Karpas-422 (cell line): Measurements from ENCODE around the gene PTPMT1. TPM values are rescaled to one million over a fixed set of nuclear protein-coding genes. Genes with fewer than 3 reads are reported as not detected.
A peak's percentile ranks its signal among the peaks of the same experiment; 100 is the strongest.

Experiments used
- DNase-seq: peaks from one replicate; pipeline ENCODE4 v3.0.0-alpha.2; 2015
- H2AFZ ChIP-seq: fragments of 200-600 bp; sonication (generic); 2 replicates; pipeline ENCODE4 v1.6.1; 2014; ENCODE audit warnings: antibody characterized with exemption, low read length, mixed read lengths
- H3K27ac ChIP-seq: fragments of 200-600 bp; sonication (generic); 2 replicates; pipeline ENCODE4 v1.5.1; 2014; ENCODE audit warnings: mild to moderate bottlenecking, low read length, moderate library complexity
- H3K27me3 ChIP-seq: fragments of 200-600 bp; sonication (generic); 2 replicates; pipeline ENCODE4 v1.6.1; 2014; ENCODE audit warnings: low read length, mixed read lengths
- H3K36me3 ChIP-seq: fragments of 200-600 bp; sonication (generic); 2 replicates; pipeline ENCODE4 v1.6.1; 2014; ENCODE audit warnings: low read length, mixed read lengths; ENCODE audit not compliant: insufficient read depth
- H3K4me1 ChIP-seq: fragments of 200-600 bp; sonication (generic); 2 replicates; pipeline ENCODE4 v1.6.1; 2014; ENCODE audit warnings: mild to moderate bottlenecking, low read length, mixed read lengths
- H3K4me2 ChIP-seq: fragments of 200-600 bp; sonication (generic); 2 replicates; pipeline ENCODE4 v1.6.1; 2014; ENCODE audit warnings: low read length, low read depth, mild to moderate bottlenecking; ENCODE audit not compliant: poor library complexity, severe bottlenecking
- H3K4me3 ChIP-seq: fragments of 200-600 bp; sonication (generic); 2 replicates; pipeline ENCODE4 v1.5.1; 2014; ENCODE audit warnings: mild to moderate bottlenecking, antibody characterized with exemption, low read length, mixed read lengths
- H3K79me2 ChIP-seq: fragments of 200-600 bp; sonication (generic); 2 replicates; pipeline ENCODE4 v1.6.1; 2014; ENCODE audit warnings: mild to moderate bottlenecking, low read length, mixed read lengths
- H3K9ac ChIP-seq: fragments of 200-600 bp; sonication (generic); 2 replicates; pipeline ENCODE4 v1.6.0; 2014; ENCODE audit warnings: low read length
- H3K9me2 ChIP-seq: fragments of 200-600 bp; sonication (generic), shearing (Covaris generic); replicated peaks from 2 replicates; pipeline ENCODE4 v1.6.0; 2014; ENCODE audit warnings: mild to moderate bottlenecking, low read length, moderate library complexity; ENCODE audit not compliant: insufficient read depth
- H3K9me3 ChIP-seq: fragments of 300-700, 200-600 bp; sonication (generic); 2 replicates; pipeline ENCODE4 v1.6.1; 2014; ENCODE audit warnings: low read length, mixed read lengths
- H4K20me1 ChIP-seq: fragments of 200-600 bp; sonication (generic); 2 replicates; pipeline ENCODE4 v1.6.1; 2014; ENCODE audit warnings: mild to moderate bottlenecking, antibody characterized with exemption, low read length, low read depth; ENCODE audit not compliant: insufficient read depth
- small RNA-seq: library from RNA; depleted of rRNA; stranded (forward); fragments of <200 nt; gene quantifications from one replicate; pipeline ENCODE3, GENCODE V24; 2014
- total RNA-seq: library from RNA; depleted of rRNA; stranded (reverse); fragments of >200 nt; shearing (Covaris generic); gene quantifications from 2 replicates; pipeline ENCODE4 v1.2.3, GENCODE V29; 2014; ENCODE audit warnings: low replicate concordance; rRNA removed

Gene PTPMT1
- total RNA-seq, 1 experiment from 2014 or later: 174 TPM

- DNase-seq: peak; percentile 69
- Histone ChIP-seq H3K4me1 (peaks cover 3% of the 10 kb centered on the region), H3K27me3 (no peaks in the 10 kb centered on the region), H4K20me1 (no peaks in the 10 kb centered on the region), H3K9me2 (no peaks in the 10 kb centered on the region), H3K9ac (no peak overlapping the region), H3K9me3 (no peaks in the 10 kb centered on the region), H3K27ac (no peak overlapping the region), H3K36me3 (peaks cover 26% of the 10 kb centered on the region; the same call in 1 of the 2 replicates), H3K79me2 (no peaks in the 10 kb centered on the region), H2AFZ (no peak overlapping the region), H3K4me3 (no peak overlapping the region), H3K4me2 (no peak overlapping the region)
Measured at GRCh38 chr11:47616726-47617416, 51.5 kb downstream of the PTPMT1 start.

DNA sequence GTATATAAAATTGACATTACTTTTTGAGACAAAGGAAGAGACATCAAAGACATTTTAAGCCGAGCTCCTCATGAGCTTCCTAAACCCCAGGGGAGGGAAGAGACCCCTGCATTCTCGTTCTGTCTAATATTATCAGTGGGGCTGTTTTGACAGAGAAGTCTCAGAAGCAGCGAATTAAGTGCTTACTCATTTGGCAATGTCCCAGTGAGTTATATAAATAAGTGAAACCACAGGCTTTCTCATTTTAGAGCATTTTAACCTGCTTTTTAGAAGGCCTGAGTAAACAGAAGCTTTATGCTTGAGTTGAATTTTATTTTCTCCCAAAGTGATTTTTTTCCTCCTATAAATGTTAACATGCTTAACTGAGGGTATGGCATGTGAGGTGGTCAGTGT lies 52.0 kb downstream of the PTPMT1 start:
- Histone ChIP-seq H4K20me1 (no peaks in the 10 kb centered on the region), H3K9me3 (no peaks in the 10 kb centered on the region), H3K27ac (no peak overlapping the region), H3K4me1 (no peaks in the 10 kb centered on the region), H3K36me3 (peaks cover 31% of the 10 kb centered on the region; the same call in 1 of the 2 replicates), H3K9me2 (no peaks in the 10 kb centered on the region), H3K79me2 (no peaks in the 10 kb centered on the region), H3K27me3 (no peaks in the 10 kb centered on the region), H3K9ac (no peak overlapping the region), H3K4me2 (no peak overlapping the region), H3K4me3 (no peak overlapping the region), H2AFZ (no peak overlapping the region)
- DNase-seq: no peak

GRCh38 chr11:47620836-47621378 lies 55.5 kb downstream of the PTPMT1 start:
- no peak for DNase-seq
- no peak overlapping the region for H3K27ac ChIP-seq
- no peak overlapping the region for H3K4me2 ChIP-seq
- no peaks in the 10 kb centered on the region for H3K79me2 ChIP-seq
- H3K27me3 ChIP-seq: no peaks in the 10 kb centered on the region
- no peak overlapping the region for H2AFZ ChIP-seq
- H3K4me3 ChIP-seq: no peak overlapping the region
- H3K9me2 ChIP-seq: no peaks in the 10 kb centered on the region
- no peaks in the 10 kb centered on the region for H4K20me1 ChIP-seq
- H3K4me1 ChIP-seq: no peaks in the 10 kb centered on the region
- no peaks in the 10 kb centered on the region for H3K9me3 ChIP-seq
- no peak overlapping the region for H3K9ac ChIP-seq
- H3K36me3 ChIP-seq: peaks cover 46% of the 10 kb centered on the region; the same call in 1 of the 2 replicates

Small RNAs within 50 kb of the gene (small RNA-seq; reads per million reads assigned to genes)
- not detected for gene RN7SL652P
- gene RNU5E-10P: 0.28 reads per million

Other genes with a start within 250 kb of the PTPMT1 start
- 0.67 and 0.72 TPM in 2 replicates for gene MYBPC3, start 212.9 kb upstream of the PTPMT1 start, total RNA-seq
- gene SPI1, start 187.1 kb upstream of the PTPMT1 start, total RNA-seq: 114 and 198 TPM in 2 replicates
- gene SLC39A13, start 157.0 kb upstream of the PTPMT1 start, total RNA-seq: 24.9 and 32.8 TPM in 2 replicates
- gene PSMC3, start 139.2 kb upstream of the PTPMT1 start, total RNA-seq: 40.6 and 119 TPM in 2 replicates
- gene RAPSN, start 116.5 kb upstream of the PTPMT1 start, total RNA-seq: 0.52 and 4.5 TPM in 2 replicates
- 130 and 148 TPM in 2 replicates for gene CELF1, start 12.5 kb upstream of the PTPMT1 start, total RNA-seq
- 8.7 and 11.0 TPM in 2 replicates for gene KBTBD4, start 13.4 kb downstream of the PTPMT1 start, total RNA-seq
- 41.2 and 104 TPM in 2 replicates for gene NDUFS3, start 13.5 kb downstream of the PTPMT1 start, total RNA-seq
- not detected in 2 replicates for gene FAM180B, start 21.1 kb downstream of the PTPMT1 start, total RNA-seq
- 4.9 TPM in 1 of 2 replicates, not detected in the other for gene C1QTNF4, start 28.8 kb downstream of the PTPMT1 start, total RNA-seq
- gene MTCH2, start 77.0 kb downstream of the PTPMT1 start, total RNA-seq: 49.5 and 72.6 TPM in 2 replicates
- 14.3 and 14.9 TPM in 2 replicates for gene AGBL2, start 149.8 kb downstream of the PTPMT1 start, total RNA-seq
- 61.1 and 120 TPM in 2 replicates for gene FNBP4, start 201.7 kb downstream of the PTPMT1 start, total RNA-seq